Measurements from ENCODE around the gene SPEF2.

Gene SPEF2

DNA sequence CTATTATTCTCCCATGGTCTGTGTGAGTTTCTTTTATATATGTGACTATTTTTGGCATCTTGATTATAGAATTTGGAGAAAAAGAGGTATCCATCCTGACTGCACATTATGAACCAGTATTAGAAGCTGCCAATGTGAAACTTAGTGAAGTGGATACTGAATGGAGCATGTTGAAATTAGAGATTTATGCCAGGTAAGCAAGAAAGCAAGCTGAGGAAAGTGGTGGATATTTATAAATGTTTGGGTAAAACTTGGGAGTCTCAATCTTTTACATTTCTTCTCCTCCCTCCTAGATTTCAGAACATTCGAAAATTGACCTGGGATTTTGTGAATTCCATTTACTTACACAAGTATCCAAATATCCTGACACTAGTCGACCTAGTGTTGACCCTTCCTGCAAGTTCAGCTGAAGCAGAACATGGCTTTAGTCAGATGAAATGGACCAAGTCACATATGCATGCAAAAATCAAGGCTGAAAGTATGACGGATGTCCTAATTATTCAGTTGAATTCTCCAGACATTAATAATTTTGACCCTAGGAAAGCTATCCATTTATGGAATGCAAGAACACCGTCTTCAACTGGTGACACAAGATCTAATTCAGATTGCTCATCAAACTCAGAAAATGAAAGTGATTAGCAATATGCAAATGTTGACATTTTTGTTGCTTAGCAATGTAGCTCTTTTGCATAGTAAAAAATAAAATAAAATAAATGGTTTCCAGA lies 172.2 kb downstream of the SPEF2 start:
- no peak for DNase-seq

- DNase-seq, result no peak
Observed at GRCh38 chr5:35790457-35790822, 172.8 kb downstream of the SPEF2 start.

- DNase-seq, result no peak
Observed at GRCh38 chr5:35794328-35794619, 176.6 kb downstream of the SPEF2 start.

- DNase-seq, result no peak
Observed at GRCh38 chr5:35794684-35795375, 177.2 kb downstream of the SPEF2 start.

DNA sequence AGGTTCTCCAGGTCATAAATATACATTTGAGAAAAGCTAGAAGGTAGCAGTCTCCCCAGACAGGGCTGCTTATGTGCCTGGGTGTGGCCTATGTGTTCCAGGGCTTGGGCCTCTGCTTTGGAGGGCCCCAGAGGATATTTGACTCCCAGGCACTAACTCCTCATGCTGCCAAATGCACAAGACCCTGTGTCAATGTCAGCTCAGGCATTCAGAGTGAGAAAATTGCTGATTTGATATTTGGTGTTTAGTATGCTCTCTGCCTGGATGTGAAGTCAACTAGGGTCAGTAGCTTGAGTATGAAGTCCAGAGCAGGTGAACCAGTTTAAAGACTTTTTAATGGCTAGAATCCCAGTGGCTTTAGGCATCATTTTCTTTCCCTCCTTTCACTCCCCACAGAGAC lies 181.5 kb downstream of the SPEF2 start:
- DNase-seq, result no peak

GRCh38 chr5:35799753-35800152 lies 182.1 kb downstream of the SPEF2 start:
- no peak for DNase-seq

- DNase-seq, result peak; percentile 71
Observed at GRCh38 chr5:35803191-35803651, 185.6 kb downstream of the SPEF2 start.

- no peak for DNase-seq
Observed at GRCh38 chr5:35804201-35804653, 186.6 kb downstream of the SPEF2 start.

- no peak for DNase-seq
Observed at GRCh38 chr5:35804841-35805240, 187.2 kb downstream of the SPEF2 start.

DNA sequence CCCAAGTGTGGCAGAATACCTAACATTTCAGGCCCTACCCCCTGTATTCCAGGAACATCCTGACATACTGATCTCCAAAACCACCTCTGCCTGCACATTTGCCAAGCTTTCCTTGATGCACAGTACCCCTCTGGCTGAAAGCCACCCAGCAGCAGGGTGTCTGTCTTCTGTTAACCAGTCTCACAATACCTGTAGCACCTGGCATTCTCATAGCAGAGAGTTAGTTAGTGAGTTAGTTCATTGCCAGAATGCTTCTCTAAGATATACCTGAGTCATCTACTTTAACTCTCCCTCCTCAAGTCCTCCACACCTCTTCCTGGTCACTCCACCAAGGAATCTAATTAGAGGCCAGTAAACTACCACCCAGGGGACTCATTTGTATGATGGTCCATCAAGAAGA lies 192.9 kb downstream of the SPEF2 start:
- DNase-seq, result no peak

GRCh38 chr5:35811108-35811741 lies 193.6 kb downstream of the SPEF2 start:
- no peak for DNase-seq

DNA sequence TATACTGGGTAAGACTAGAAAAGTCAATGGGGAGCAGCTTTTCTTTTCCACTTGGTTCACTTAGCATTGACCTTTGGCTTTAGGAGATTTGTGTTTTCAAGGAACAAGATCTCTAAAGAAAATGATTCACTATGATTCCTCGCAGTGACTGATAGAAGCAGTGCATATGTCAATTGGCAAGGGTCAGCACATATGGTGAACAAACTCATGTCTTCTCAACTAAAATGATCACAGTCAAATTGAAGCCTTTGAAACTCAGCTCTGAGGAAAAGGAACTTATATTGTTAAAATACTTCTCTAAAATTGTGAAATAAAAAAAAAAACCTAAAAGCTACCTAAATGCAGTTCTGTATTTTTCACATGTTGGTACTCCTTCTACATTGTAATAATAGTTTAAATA lies 195.9 kb downstream of the SPEF2 start:
- DNase-seq, result no peak

GRCh38 chr5:35815089-35815936 lies 197.7 kb downstream of the SPEF2 start:
- DNase-seq, result no peak

DNA sequence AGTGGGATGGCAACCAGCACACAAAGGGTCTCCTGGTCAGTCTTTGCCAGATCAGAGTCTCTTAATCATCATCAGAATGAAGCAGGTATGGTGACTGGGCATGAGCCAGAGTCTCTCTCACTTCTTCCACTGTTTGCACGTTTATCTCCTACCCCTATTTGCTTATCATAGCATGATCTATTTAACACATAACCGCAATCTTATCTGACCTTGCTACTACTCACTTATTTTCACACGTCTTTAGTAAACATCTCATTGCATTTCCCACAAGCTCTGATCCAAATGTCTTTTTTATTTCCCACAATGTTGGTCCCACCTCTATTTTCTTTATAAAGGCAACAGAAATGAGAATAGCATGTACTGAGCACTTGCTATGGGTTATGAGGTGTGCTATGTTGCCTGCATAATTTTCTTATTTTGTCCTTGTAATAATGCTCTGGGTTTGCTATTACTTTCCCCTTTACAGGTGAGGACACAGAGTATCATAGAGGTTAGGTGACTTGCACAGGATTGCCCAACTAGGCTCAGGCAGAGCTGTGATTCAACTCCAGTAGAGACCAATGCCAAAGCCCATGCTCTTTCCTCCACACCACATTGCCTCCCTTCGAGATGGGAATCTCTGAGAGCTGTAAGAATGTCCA lies 199.3 kb downstream of the SPEF2 start:
- DNase-seq, result no peak

GRCh38 chr5:35819026-35819425 lies 201.4 kb downstream of the SPEF2 start:
- no peak for DNase-seq

- no peak for DNase-seq
Observed at GRCh38 chr5:35819668-35820067, 202.0 kb downstream of the SPEF2 start.

DNA sequence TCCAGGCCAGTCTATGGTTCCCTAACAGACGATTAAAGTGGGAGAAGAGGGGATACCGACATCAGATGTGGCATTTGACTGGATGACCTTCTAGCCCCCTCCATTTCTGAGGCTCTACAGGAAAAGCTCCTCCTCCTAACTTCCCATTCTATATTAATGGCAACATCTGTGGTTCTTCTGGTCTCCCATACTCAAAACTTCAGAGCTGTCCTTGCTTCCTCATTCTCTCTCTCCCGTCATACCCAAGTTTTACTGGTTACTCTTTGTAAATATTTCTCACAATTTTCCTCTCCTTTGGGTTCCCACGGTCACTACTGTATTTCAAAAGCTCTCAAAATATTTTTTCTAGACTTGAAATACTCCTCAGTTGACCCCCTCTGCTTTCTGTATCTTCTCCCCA lies 203.1 kb downstream of the SPEF2 start:
- no peak for DNase-seq

DNA sequence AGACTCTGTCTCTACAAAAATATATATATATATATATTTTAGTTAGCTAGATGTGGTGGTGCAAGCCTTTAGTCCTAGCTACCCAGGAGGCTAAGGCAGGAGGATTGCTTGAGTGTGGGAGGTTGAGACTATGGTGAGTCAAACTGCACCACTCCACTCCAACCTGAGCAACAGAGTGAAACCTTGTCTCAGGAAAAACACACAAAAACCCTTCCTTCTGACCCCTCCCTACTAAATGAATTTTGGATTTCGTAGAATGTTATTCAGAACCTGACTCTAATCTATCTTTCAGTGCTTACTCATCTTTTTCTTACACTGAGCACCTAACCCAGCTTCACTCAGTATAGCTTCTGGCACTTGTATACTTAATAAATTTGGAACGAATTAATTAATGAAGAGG lies 203.8 kb downstream of the SPEF2 start:
- DNase-seq, result no peak

DNA sequence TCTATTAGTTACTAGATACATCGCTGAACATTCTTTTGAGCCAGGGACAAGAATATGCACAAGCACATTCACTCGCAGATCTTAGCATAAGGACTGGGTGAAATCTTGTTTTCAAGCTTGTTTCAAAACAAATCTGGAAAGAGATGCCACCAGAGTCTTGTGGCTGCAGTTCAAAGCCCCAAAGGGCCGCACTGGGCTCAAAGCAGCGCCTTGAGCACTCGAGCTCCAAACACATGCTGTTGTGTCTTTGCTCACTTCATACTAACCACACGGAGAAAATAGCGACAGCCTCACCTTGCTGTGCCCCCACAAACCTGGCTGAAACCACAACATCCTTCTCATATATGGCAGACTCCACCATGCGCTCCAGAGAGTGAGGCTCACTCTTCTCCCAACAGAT lies 204.8 kb downstream of the SPEF2 start:
- no peak for DNase-seq

- no peak for DNase-seq
Observed at GRCh38 chr5:35823347-35824098, 205.9 kb downstream of the SPEF2 start.

DNA sequence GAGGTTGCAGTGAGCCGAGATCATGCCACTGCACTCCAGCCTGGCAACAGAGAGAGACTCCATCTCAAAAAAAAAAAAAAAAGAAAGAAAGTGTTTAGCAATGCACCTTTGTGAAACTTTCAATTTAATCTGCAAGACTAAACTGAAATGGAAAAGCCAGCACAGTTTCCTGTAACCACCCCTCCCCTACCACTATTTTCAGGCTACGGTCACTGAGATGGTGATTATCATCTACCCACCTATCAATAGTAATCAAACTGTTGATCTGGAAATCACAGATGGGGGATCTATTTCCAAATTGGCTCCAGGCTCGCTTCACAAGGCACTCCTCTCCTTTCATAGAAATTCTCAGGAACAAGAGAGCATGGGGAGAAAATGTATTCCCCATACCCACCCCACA lies 208.4 kb downstream of the SPEF2 start:
- no peak for DNase-seq

DNA sequence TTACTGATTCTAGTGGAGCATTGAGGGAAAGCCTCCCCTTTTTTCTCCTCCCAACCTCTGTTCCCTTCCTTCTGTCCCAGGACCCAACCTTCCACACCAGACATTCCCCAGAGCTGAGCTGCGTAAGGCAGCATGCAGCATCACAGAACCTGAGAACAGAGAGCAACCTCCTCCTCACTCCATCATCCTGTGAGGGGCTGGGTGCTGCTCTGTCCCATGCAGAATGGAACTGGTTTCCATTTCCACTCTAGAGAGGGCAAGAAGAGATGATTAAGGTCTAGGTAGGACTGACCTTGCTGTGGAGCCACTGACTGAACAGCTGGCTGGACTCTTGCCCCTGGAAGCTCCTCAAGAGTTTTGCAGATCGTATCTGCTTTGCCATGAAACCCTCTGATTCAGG lies 208.9 kb downstream of the SPEF2 start:
- DNase-seq, result no peak
